Measurements from ENCODE around the gene TNFRSF25.
A peak's percentile ranks its signal among the peaks of the same experiment; 100 is the strongest.

Gene TNFRSF25

GRCh38 chr1:6491480-6491962 lies 25.5 kb upstream of the TNFRSF25 start, which contains the start of gene PLEKHG5:
TSS of gene PLEKHG5 (minus strand) at chr1:6491667. CDS start at chr1:6477571, 14,096 bp downstream.
- H3K56ac ChIP-seq (ENCODE audit: low read length): peak within 1 kb of the TSS; percentile 96
- no peak within 1 kb of the TSS for H2BK15ac ChIP-seq (replicated peaks; ENCODE audit: low read depth)
- H4K8ac ChIP-seq (ENCODE audit: low read depth, low read length): peak within 1 kb of the TSS; percentile 43
- H2BK120ac ChIP-seq (ENCODE audit: low read depth, low read length): no peak within 1 kb of the TSS
- peak within 1 kb of the TSS; percentile 62 for H3K4me2 ChIP-seq (ENCODE audit: low read length)
- peak within 1 kb of the TSS; percentile 12 for H2BK5ac ChIP-seq (ENCODE audit: low read length)
- H3K79me1 ChIP-seq (ENCODE audit: low read length): no peaks in the 10 kb centered on the region
- H3K4me1 ChIP-seq (ENCODE audit: control insufficient read depth, low read depth, low read length): peaks cover 2% of the 10 kb centered on the region
- H3K23ac ChIP-seq (ENCODE audit: low read length): peak within 1 kb of the TSS; percentile 67
- peak within 1 kb of the TSS; percentile 46 for H3K4me3 ChIP-seq (ENCODE audit: low read length)
- H3K36me3 ChIP-seq (ENCODE audit: control insufficient read depth, insufficient read depth, low read length): no peaks in the 10 kb centered on the region
- H2AK5ac ChIP-seq (ENCODE audit: low read length): no peak within 1 kb of the TSS
- peak within 1 kb of the TSS; percentile 49 for H3K4ac ChIP-seq (ENCODE audit: low read depth, low read length)
- no peak within 1 kb of the TSS for H4K5ac ChIP-seq (ENCODE audit: low read length)
- no CpG with 5 or more reads among the region's 6 CpGs for WGBS (ENCODE audit: extremely low coverage, insufficient coverage, low lambda C conversion rate)
- H3K27me3 ChIP-seq (ENCODE audit: insufficient read depth, low read length, poor library complexity): no peaks in the 10 kb centered on the region
- H3K18ac ChIP-seq (ENCODE audit: low read length): peak within 1 kb of the TSS; percentile 87
- H3K27ac ChIP-seq (ENCODE audit: low read depth, low read length): peak within 1 kb of the TSS; percentile 25
- DNase-seq: peak; percentile 90
- H3K79me2 ChIP-seq (ENCODE audit: control insufficient read depth, insufficient read depth, low read length): no peaks in the 10 kb centered on the region
- peak within 1 kb of the TSS; percentile 96 for H3K9ac ChIP-seq (ENCODE audit: low read length)

- no CpG with 5 or more reads among the region's 6 CpGs for WGBS (ENCODE audit: extremely low coverage, insufficient coverage, low lambda C conversion rate)
- H3K4me1 ChIP-seq (ENCODE audit: control insufficient read depth, low read depth, low read length): peaks cover 2% of the 10 kb centered on the region
- peak overlapping the region; percentile 12 for H2BK5ac ChIP-seq (ENCODE audit: low read length)
- peak overlapping the region; percentile 62 for H3K4me2 ChIP-seq (ENCODE audit: low read length)
- H3K56ac ChIP-seq (ENCODE audit: low read length): peak overlapping the region; percentile 96
- peak overlapping the region; percentile 25 for H3K27ac ChIP-seq (ENCODE audit: low read depth, low read length)
- H2BK15ac ChIP-seq (replicated peaks; ENCODE audit: low read depth): no peak overlapping the region
- peak overlapping the region; percentile 46 for H3K4me3 ChIP-seq (ENCODE audit: low read length)
- H3K27me3 ChIP-seq (ENCODE audit: insufficient read depth, low read length, poor library complexity): no peaks in the 10 kb centered on the region
- H2AK5ac ChIP-seq (ENCODE audit: low read length): no peak overlapping the region
- peak overlapping the region; percentile 43 for H4K8ac ChIP-seq (ENCODE audit: low read depth, low read length)
- H3K36me3 ChIP-seq (ENCODE audit: control insufficient read depth, insufficient read depth, low read length): no peaks in the 10 kb centered on the region
- H3K79me1 ChIP-seq (ENCODE audit: low read length): no peaks in the 10 kb centered on the region
- no peak for DNase-seq
- peak overlapping the region; percentile 67 for H3K23ac ChIP-seq (ENCODE audit: low read length)
- no peak overlapping the region for H4K5ac ChIP-seq (ENCODE audit: low read length)
- H3K4ac ChIP-seq (ENCODE audit: low read depth, low read length): peak overlapping the region; percentile 49
- peak overlapping the region; percentile 87 for H3K18ac ChIP-seq (ENCODE audit: low read length)
- no peak overlapping the region for H2BK120ac ChIP-seq (ENCODE audit: low read depth, low read length)
- no peaks in the 10 kb centered on the region for H3K79me2 ChIP-seq (ENCODE audit: control insufficient read depth, insufficient read depth, low read length)
- peak overlapping the region; percentile 96 for H3K9ac ChIP-seq (ENCODE audit: low read length)
Measured at GRCh38 chr1:6491081-6491449, 25.1 kb upstream of the TNFRSF25 start.

GRCh38 chr1:6490181-6491080 lies 24.5 kb upstream of the TNFRSF25 start:
- Histone ChIP-seq H2AK5ac (ENCODE audit: low read length) (no peak overlapping the region), H3K9ac (ENCODE audit: low read length) (peak overlapping the region; percentile 96), H3K4me2 (ENCODE audit: low read length) (peak overlapping the region; percentile 99), H3K4me1 (ENCODE audit: control insufficient read depth, low read depth, low read length) (peaks cover 2% of the 10 kb centered on the region), H3K23ac (ENCODE audit: low read length) (peak overlapping the region; percentile 1), H3K79me1 (ENCODE audit: low read length) (no peaks in the 10 kb centered on the region), H3K56ac (ENCODE audit: low read length) (peak overlapping the region; percentile 96), H3K4ac (ENCODE audit: low read depth, low read length) (peak overlapping the region; percentile 58), H4K8ac (ENCODE audit: low read depth, low read length) (peak overlapping the region; percentile 43), H3K27ac (ENCODE audit: low read depth, low read length) (peak overlapping the region; percentile 25), H3K27me3 (ENCODE audit: insufficient read depth, low read length, poor library complexity) (no peaks in the 10 kb centered on the region), H4K5ac (ENCODE audit: low read length) (no peak overlapping the region), H3K79me2 (ENCODE audit: control insufficient read depth, insufficient read depth, low read length) (no peaks in the 10 kb centered on the region), H3K36me3 (ENCODE audit: control insufficient read depth, insufficient read depth, low read length) (no peaks in the 10 kb centered on the region), H2BK15ac (replicated peaks; ENCODE audit: low read depth) (no peak overlapping the region), H2BK5ac (ENCODE audit: low read length) (peak overlapping the region; percentile 4), H3K18ac (ENCODE audit: low read length) (peak overlapping the region; percentile 87), H2BK120ac (ENCODE audit: low read depth, low read length) (peak overlapping the region; percentile 1), H3K4me3 (ENCODE audit: low read length) (peak overlapping the region; percentile 46)
- WGBS (ENCODE audit: extremely low coverage, insufficient coverage, low lambda C conversion rate): no CpG with 5 or more reads among the region's 70 CpGs
- DNase-seq: peak; percentile 93

- H3K4ac ChIP-seq (ENCODE audit: low read depth, low read length): peak overlapping the region; percentile 58
- H3K18ac ChIP-seq (ENCODE audit: low read length): peak overlapping the region; percentile 87
- H3K4me3 ChIP-seq (ENCODE audit: low read length): peak overlapping the region; percentile 46
- no peak overlapping the region for H2BK15ac ChIP-seq (replicated peaks; ENCODE audit: low read depth)
- no peaks in the 10 kb centered on the region for H3K79me1 ChIP-seq (ENCODE audit: low read length)
- peak overlapping the region; percentile 99 for H3K4me2 ChIP-seq (ENCODE audit: low read length)
- H4K8ac ChIP-seq (ENCODE audit: low read depth, low read length): no peak overlapping the region
- H3K9ac ChIP-seq (ENCODE audit: low read length): peak overlapping the region; percentile 96
- H3K27me3 ChIP-seq (ENCODE audit: insufficient read depth, low read length, poor library complexity): no peaks in the 10 kb centered on the region
- H3K4me1 ChIP-seq (ENCODE audit: control insufficient read depth, low read depth, low read length): peaks cover 2% of the 10 kb centered on the region
- H2BK5ac ChIP-seq (ENCODE audit: low read length): no peak overlapping the region
- DNase-seq: peak; percentile 80
- H2BK120ac ChIP-seq (ENCODE audit: low read depth, low read length): peak overlapping the region; percentile 1
- H2AK5ac ChIP-seq (ENCODE audit: low read length): no peak overlapping the region
- H3K36me3 ChIP-seq (ENCODE audit: control insufficient read depth, insufficient read depth, low read length): no peaks in the 10 kb centered on the region
- no peak overlapping the region for H3K23ac ChIP-seq (ENCODE audit: low read length)
- H3K79me2 ChIP-seq (ENCODE audit: control insufficient read depth, insufficient read depth, low read length): no peaks in the 10 kb centered on the region
- no CpG with 5 or more reads among the region's 21 CpGs for WGBS (ENCODE audit: extremely low coverage, insufficient coverage, low lambda C conversion rate)
- H4K5ac ChIP-seq (ENCODE audit: low read length): no peak overlapping the region
- no peak overlapping the region for H3K27ac ChIP-seq (ENCODE audit: low read depth, low read length)
- H3K56ac ChIP-seq (ENCODE audit: low read length): peak overlapping the region; percentile 96
Measured at GRCh38 chr1:6489799-6490180, 23.8 kb upstream of the TNFRSF25 start.

GRCh38 chr1:6489383-6489765 lies 23.4 kb upstream of the TNFRSF25 start:
- no peak overlapping the region for H2AK5ac ChIP-seq (ENCODE audit: low read length)
- H3K79me1 ChIP-seq (ENCODE audit: low read length): no peaks in the 10 kb centered on the region
- no peak overlapping the region for H3K27ac ChIP-seq (ENCODE audit: low read depth, low read length)
- no peak overlapping the region for H2BK5ac ChIP-seq (ENCODE audit: low read length)
- peaks cover 2% of the 10 kb centered on the region for H3K4me1 ChIP-seq (ENCODE audit: control insufficient read depth, low read depth, low read length)
- H3K36me3 ChIP-seq (ENCODE audit: control insufficient read depth, insufficient read depth, low read length): no peaks in the 10 kb centered on the region
- H3K18ac ChIP-seq (ENCODE audit: low read length): no peak overlapping the region
- H4K8ac ChIP-seq (ENCODE audit: low read depth, low read length): no peak overlapping the region
- no CpG with 5 or more reads among the region's 9 CpGs for WGBS (ENCODE audit: extremely low coverage, insufficient coverage, low lambda C conversion rate)
- DNase-seq: no peak
- H2BK120ac ChIP-seq (ENCODE audit: low read depth, low read length): no peak overlapping the region
- no peak overlapping the region for H3K4me3 ChIP-seq (ENCODE audit: low read length)
- H3K9ac ChIP-seq (ENCODE audit: low read length): peak overlapping the region; percentile 4
- no peak overlapping the region for H2BK15ac ChIP-seq (replicated peaks; ENCODE audit: low read depth)
- no peak overlapping the region for H3K56ac ChIP-seq (ENCODE audit: low read length)
- H3K4me2 ChIP-seq (ENCODE audit: low read length): no peak overlapping the region
- no peak overlapping the region for H3K23ac ChIP-seq (ENCODE audit: low read length)
- H3K4ac ChIP-seq (ENCODE audit: low read depth, low read length): no peak overlapping the region
- no peaks in the 10 kb centered on the region for H3K79me2 ChIP-seq (ENCODE audit: control insufficient read depth, insufficient read depth, low read length)
- H3K27me3 ChIP-seq (ENCODE audit: insufficient read depth, low read length, poor library complexity): no peaks in the 10 kb centered on the region
- no peak overlapping the region for H4K5ac ChIP-seq (ENCODE audit: low read length)

All from mesendoderm (in vitro differentiated cells).